ENCODE measurements around the gene CNPY4. TPM values are rescaled to one million over a fixed set of nuclear protein-coding genes. Genes with fewer than 3 reads are reported as not detected.

Gene CNPY4
- total RNA-seq, 1 experiment from 2014 or later: 26.6 TPM

GRCh38 chr7:100106633-100107032 lies 12.8 kb upstream of the CNPY4 start:
- no peaks in the 10 kb centered on the region; the same call in 1 of the 2 replicates for H3K36me3 ChIP-seq

GRCh38 chr7:100107125-100107737 lies 12.2 kb upstream of the CNPY4 start:
- DNase-seq: no peak
- H3K9me3 ChIP-seq: no peaks in the 10 kb centered on the region

More at GRCh38 chr7:100106633-100107032, 12.8 kb upstream of the CNPY4 start:
- no peaks in the 10 kb centered on the region for H3K9me3 ChIP-seq
- DNase-seq: no peak
- H3K4me3 ChIP-seq: no peak overlapping the region
- H3K27me3 ChIP-seq: no peaks in the 10 kb centered on the region

GRCh38 chr7:100107890-100108289 lies 11.5 kb upstream of the CNPY4 start:
- H3K9me3 ChIP-seq: no peaks in the 10 kb centered on the region
- DNase-seq: no peak
- H3K27me3 ChIP-seq: no peaks in the 10 kb centered on the region
- no peak overlapping the region for H3K4me3 ChIP-seq
- H3K36me3 ChIP-seq: no peaks in the 10 kb centered on the region; the same call in 1 of the 2 replicates

More at GRCh38 chr7:100107125-100107737, 12.2 kb upstream of the CNPY4 start:
- Histone ChIP-seq H3K36me3 (no peaks in the 10 kb centered on the region; the same call in 1 of the 2 replicates), H3K4me3 (no peak overlapping the region), H3K27me3 (no peaks in the 10 kb centered on the region)

- no peaks in the 10 kb centered on the region; the same call in 1 of the 2 replicates for H3K36me3 ChIP-seq
Observed at GRCh38 chr7:100109521-100110163, 9.8 kb upstream of the CNPY4 start.

GRCh38 chr7:100111156-100111555 lies 8.3 kb upstream of the CNPY4 start:
- H3K9me3 ChIP-seq: no peaks in the 10 kb centered on the region
- no peaks in the 10 kb centered on the region for H3K27me3 ChIP-seq
- H3K36me3 ChIP-seq: no peaks in the 10 kb centered on the region; the same call in 1 of the 2 replicates
- H3K4me3 ChIP-seq: no peak overlapping the region
- no peak for DNase-seq

More at GRCh38 chr7:100109521-100110163, 9.8 kb upstream of the CNPY4 start:
- H3K9me3 ChIP-seq: no peaks in the 10 kb centered on the region
- no peak overlapping the region for H3K4me3 ChIP-seq
- no peaks in the 10 kb centered on the region for H3K27me3 ChIP-seq
- DNase-seq: no peak

GRCh38 chr7:100111914-100112313 lies 7.5 kb upstream of the CNPY4 start:
- DNase-seq: no peak
- Histone ChIP-seq H3K36me3 (no peaks in the 10 kb centered on the region; the same call in 1 of the 2 replicates), H3K4me3 (no peak overlapping the region), H3K9me3 (no peaks in the 10 kb centered on the region), H3K27me3 (no peaks in the 10 kb centered on the region)

- Histone ChIP-seq H3K27me3 (no peaks in the 10 kb centered on the region), H3K36me3 (no peaks in the 10 kb centered on the region; the same call in 1 of the 2 replicates), H3K4me3 (no peak overlapping the region), H3K9me3 (no peaks in the 10 kb centered on the region)
- DNase-seq: no peak
Observed at GRCh38 chr7:100115026-100115425, 4.4 kb upstream of the CNPY4 start.

DNA sequence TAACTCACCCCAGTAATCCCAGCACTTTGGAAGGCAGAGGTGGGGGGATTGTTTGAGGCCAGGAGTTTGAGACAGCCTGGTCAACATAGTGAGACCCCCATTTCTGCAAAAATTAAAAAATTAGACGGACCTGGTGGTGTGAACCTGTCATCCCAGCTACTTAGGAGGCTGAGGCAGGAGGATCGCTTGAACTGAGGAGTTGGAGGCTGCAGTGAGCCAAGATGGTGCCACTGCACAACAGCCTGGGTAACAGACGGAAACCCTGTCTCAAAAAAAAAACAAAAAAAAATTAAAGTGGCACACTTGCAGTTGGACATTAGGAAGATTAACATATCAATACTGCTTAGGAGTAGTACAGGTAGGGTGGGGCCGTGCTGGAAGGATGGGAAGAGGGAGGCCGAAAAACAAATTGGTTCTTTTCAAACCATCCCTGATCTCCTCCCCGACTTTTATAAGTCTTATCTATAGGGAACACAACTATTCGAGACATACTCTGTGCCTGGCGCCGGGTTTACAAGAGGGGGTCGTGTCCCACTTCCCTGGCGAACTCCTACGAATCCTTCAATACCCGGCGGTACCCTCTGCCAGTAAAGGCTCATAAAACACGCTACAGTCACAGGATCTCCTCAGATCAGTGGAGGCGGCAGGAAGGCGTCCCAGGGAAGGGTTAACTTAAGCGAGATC lies 904 bp upstream of the CNPY4 start:
- Histone ChIP-seq H3K27me3 (no peaks in the 10 kb centered on the region), H3K4me3 (peak overlapping the region; percentile 78), H3K36me3 (no peaks in the 10 kb centered on the region), H3K9me3 (no peaks in the 10 kb centered on the region)
- no peak for DNase-seq

GRCh38 chr7:100119970-100120732 lies 717 bp downstream of the CNPY4 start:
- peak overlapping the region; percentile 78 for H3K4me3 ChIP-seq
- H3K36me3 ChIP-seq: no peaks in the 10 kb centered on the region
- no peaks in the 10 kb centered on the region for H3K9me3 ChIP-seq

GRCh38 chr7:100120733-100121036 lies 1.3 kb downstream of the CNPY4 start:
- Histone ChIP-seq H3K36me3 (no peaks in the 10 kb centered on the region; the same call in 1 of the 2 replicates), H3K9me3 (no peaks in the 10 kb centered on the region), H3K4me3 (peak overlapping the region; percentile 78), H3K27me3 (no peaks in the 10 kb centered on the region)
- no peak for DNase-seq

More at GRCh38 chr7:100119970-100120732, 717 bp downstream of the CNPY4 start:
- H3K27me3 ChIP-seq: no peaks in the 10 kb centered on the region
- peak; percentile 55 for DNase-seq

- H3K27me3 ChIP-seq: no peaks in the 10 kb centered on the region
- H3K9me3 ChIP-seq: no peaks in the 10 kb centered on the region
- no peak overlapping the region for H3K4me3 ChIP-seq
- no peak for DNase-seq
- no peaks in the 10 kb centered on the region; the same call in 1 of the 2 replicates for H3K36me3 ChIP-seq
Observed at GRCh38 chr7:100122067-100122466, 2.6 kb downstream of the CNPY4 start.

- DNase-seq: no peak
- H3K27me3 ChIP-seq: no peaks in the 10 kb centered on the region
- H3K9me3 ChIP-seq: no peaks in the 10 kb centered on the region
- H3K4me3 ChIP-seq: no peak overlapping the region
- no peaks in the 10 kb centered on the region; the same call in 1 of the 2 replicates for H3K36me3 ChIP-seq
Observed at GRCh38 chr7:100122568-100122967, 3.1 kb downstream of the CNPY4 start.

DNA sequence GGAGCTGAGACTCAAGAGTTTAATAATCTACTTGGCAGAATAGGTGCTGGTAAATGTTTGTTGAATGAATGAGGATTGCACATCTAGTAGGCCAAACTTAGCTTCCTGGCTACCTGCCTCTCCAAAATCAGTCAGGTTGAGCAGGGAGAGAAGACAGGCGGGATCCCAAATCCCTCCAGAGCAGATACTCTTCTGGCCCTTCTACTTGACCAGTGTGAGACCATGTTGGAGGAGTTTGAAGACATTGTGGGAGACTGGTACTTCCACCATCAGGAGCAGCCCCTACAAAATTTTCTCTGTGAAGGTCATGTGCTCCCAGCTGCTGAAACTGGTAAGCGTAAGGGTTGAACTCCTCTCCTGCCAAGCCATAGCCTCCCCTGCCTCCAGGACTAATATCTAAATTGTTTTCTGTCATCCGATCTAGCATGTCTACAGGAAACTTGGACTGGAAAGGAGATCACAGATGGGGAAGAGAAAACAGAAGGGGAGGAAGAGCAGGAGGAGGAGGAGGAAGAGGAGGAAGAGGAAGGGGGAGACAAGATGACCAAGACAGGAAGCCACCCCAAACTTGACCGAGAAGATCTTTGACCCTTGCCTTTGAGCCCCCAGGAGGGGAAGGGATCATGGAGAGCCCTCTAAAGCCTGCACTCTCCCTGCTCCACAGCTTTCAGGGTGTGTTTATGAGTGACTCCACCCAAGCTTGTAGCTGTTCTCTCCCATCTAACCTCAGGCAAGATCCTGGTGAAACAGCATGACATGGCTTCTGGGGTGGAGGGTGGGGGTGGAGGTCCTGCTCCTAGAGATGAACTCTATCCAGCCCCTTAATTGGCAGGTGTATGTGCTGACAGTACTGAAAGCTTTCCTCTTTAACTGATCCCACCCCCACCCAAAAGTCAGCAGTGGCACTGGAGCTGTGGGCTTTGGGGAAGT lies 5.1 kb downstream of the CNPY4 start:
- Histone ChIP-seq H3K9me3 (no peaks in the 10 kb centered on the region), H3K27me3 (no peaks in the 10 kb centered on the region), H3K36me3 (no peaks in the 10 kb centered on the region; the same call in 1 of the 2 replicates), H3K4me3 (no peak overlapping the region)
- DNase-seq: no peak

- H3K9me3 ChIP-seq: no peaks in the 10 kb centered on the region
- no peak for DNase-seq
- peak overlapping the region; percentile 84 for H3K4me3 ChIP-seq
- H3K27me3 ChIP-seq: no peaks in the 10 kb centered on the region
- no peaks in the 10 kb centered on the region; the same call in 1 of the 2 replicates for H3K36me3 ChIP-seq
Observed at GRCh38 chr7:100126239-100126930, 7.0 kb downstream of the CNPY4 start.

Measured in MG63 (cell line).